ENCODE measurements around the gene GPT2.

DNA sequence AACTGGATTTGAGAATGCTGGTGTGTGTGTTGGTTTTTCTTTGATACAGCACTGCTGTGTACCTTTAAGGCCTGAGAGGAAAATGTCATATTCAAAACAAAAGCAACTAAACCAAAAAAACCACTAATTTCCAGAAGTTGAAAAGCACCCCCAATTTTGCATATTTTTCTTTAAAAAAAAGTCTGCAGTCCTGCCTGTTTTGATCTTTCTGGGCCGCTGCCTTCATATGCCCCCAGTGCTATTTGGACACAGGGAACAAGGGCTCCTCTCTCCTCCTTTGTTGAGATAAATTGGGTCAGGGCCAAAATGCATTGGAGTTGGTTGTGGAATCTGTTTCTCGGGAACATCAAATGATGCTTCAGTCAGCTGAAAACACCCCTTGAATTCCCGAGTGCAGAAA is 26.9 kb downstream of the GPT2 start:
- TF ChIP-seq, protein P1, sequence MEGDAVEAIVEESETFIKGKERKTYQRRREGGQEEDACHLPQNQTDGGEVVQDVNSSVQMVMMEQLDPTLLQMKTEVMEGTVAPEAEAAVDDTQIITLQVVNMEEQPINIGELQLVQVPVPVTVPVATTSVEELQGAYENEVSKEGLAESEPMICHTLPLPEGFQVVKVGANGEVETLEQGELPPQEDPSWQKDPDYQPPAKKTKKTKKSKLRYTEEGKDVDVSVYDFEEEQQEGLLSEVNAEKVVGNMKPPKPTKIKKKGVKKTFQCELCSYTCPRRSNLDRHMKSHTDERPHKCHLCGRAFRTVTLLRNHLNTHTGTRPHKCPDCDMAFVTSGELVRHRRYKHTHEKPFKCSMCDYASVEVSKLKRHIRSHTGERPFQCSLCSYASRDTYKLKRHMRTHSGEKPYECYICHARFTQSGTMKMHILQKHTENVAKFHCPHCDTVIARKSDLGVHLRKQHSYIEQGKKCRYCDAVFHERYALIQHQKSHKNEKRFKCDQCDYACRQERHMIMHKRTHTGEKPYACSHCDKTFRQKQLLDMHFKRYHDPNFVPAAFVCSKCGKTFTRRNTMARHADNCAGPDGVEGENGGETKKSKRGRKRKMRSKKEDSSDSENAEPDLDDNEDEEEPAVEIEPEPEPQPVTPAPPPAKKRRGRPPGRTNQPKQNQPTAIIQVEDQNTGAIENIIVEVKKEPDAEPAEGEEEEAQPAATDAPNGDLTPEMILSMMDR (IDR thresholded peaks at IDR 0.05 in 4 of 5, conservative IDR thresholded peaks at IDR 0.05 in 1 of 5): no peak
- no peak for TF ChIP-seq POLR2A (IDR thresholded peaks at IDR 0.05)
